Measurements from ENCODE around the gene ECI1.

Gene ECI1

GRCh38 chr16:2251296-2252111 lies at the start of gene ECI1:
ECI1 (minus strand) TSS chr16:2251587; CDS start chr16:2251566, 21 bp downstream.
- ATAC-seq: peak; percentile 88
- Mint-ChIP-seq H3K4me3 (peak within 1 kb of the TSS; percentile 87), H3K9me3 (no peaks in the 10 kb centered on the region), H3K36me3 (ENCODE audit: low read depth) (peaks cover 34% of the 10 kb centered on the region), H3K4me1 (peaks cover 15% of the 10 kb centered on the region), H3K27ac (peak within 1 kb of the TSS; percentile 88), H3K27me3 (no peaks in the 10 kb centered on the region)
- DNase-seq: peak; percentile 92

DNA sequence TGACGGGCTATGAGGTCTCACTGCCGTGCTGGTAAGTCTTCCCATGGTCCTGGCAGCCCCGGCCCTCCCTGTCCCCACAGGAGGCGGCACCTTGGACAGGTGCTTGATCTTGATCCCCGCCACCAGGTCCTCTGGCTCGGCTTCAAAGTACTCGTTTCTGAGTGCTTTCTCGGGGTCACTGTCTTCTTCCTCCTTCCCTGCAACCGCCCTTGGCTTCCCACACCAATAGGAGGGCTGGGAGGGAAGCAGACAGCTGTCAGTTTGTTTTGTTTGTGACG lies 48.5 kb upstream of the ECI1 start:
- no peaks in the 10 kb centered on the region for H3K36me3 Mint-ChIP-seq (ENCODE audit: low read depth)
- H3K4me1 Mint-ChIP-seq: no peaks in the 10 kb centered on the region
- ATAC-seq: no peak
- no peaks in the 10 kb centered on the region for H3K9me3 Mint-ChIP-seq
- H3K27ac Mint-ChIP-seq: no peak overlapping the region
- H3K4me3 Mint-ChIP-seq: no peak overlapping the region
- DNase-seq: no peak
- H3K27me3 Mint-ChIP-seq: no peaks in the 10 kb centered on the region

DNA sequence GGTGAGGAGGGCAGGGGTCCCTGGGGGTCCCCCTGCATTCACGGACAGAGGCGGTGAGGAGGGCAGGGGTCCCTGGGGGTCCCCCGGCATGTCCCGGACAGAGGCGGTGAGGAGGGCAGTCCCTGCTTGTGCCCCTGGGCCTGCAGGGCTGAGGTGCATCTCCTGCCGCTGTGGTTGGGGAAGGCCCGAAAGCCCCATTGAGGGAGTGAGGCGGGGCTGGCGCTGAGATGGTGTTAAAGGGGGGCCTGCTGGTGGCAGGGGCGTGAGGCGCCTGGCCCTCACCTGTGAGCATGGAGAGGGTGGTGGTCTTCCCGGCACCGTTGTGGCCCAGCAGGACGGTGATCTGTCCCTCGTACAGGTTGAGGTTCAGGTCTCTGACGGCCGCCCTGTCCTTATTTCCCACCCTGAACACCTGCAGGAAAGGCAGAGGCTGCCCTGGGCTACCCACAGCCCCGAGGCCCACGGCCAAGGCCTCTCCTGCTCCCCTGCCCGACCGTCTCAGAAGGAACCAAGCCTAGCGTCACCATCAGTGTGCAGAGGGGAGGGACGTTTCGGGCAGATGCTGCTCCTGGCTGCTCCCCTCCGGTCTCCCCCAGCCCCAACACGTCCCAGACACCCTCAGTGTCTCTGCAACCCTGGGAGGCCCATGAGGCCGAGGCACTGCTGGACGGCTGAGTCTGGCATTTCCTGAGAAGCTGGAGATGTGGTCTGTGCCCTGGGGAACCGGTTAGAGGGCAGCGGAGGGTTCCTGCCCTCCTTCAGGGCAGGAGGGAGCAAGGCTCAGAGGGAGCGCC lies 47.9 kb upstream of the ECI1 start:
- no peaks in the 10 kb centered on the region for H3K4me1 Mint-ChIP-seq
- H3K27ac Mint-ChIP-seq: no peak overlapping the region
- no peaks in the 10 kb centered on the region for H3K36me3 Mint-ChIP-seq (ENCODE audit: low read depth)
- H3K9me3 Mint-ChIP-seq: no peaks in the 10 kb centered on the region
- ATAC-seq (no peak), DNase-seq (no peak)
- H3K27me3 Mint-ChIP-seq: no peaks in the 10 kb centered on the region
- no peak overlapping the region for H3K4me3 Mint-ChIP-seq

- no peak for DNase-seq
- Mint-ChIP-seq H3K4me1 (no peaks in the 10 kb centered on the region), H3K27me3 (no peaks in the 10 kb centered on the region), H3K9me3 (no peaks in the 10 kb centered on the region), H3K36me3 (ENCODE audit: low read depth) (no peaks in the 10 kb centered on the region), H3K4me3 (no peak overlapping the region), H3K27ac (no peak overlapping the region)
- no peak for ATAC-seq
Measured at GRCh38 chr16:2298621-2299020, 47.2 kb upstream of the ECI1 start.

DNA sequence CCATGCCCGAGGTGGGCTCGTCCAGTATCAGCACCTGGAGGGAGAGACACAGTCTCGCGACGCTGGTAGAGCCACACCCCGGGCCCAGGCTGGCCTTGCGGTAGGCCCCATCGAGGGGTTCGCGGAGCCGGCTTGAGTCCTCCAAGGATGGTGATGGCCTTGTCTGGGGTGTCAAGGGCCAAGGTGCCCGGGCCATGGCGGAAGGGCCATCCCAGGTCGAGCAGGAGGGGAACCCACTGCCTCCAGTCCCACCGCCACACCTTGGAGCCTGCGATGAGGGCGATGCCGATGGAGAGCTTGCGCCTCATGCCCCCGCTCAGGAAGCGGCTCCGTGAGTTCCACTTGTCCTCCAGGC lies 46.1 kb upstream of the ECI1 start:
- DNase-seq (no peak), ATAC-seq (no peak)
- Mint-ChIP-seq H3K4me3 (no peak overlapping the region), H3K36me3 (ENCODE audit: low read depth) (no peaks in the 10 kb centered on the region), H3K9me3 (no peaks in the 10 kb centered on the region), H3K4me1 (no peaks in the 10 kb centered on the region), H3K27ac (no peak overlapping the region), H3K27me3 (no peaks in the 10 kb centered on the region)

GRCh38 chr16:2296661-2297505 lies 45.5 kb upstream of the ECI1 start:
- Mint-ChIP-seq H3K9me3 (no peaks in the 10 kb centered on the region), H3K27ac (no peak overlapping the region), H3K27me3 (no peaks in the 10 kb centered on the region), H3K4me3 (no peak overlapping the region), H3K36me3 (ENCODE audit: low read depth) (no peaks in the 10 kb centered on the region), H3K4me1 (no peaks in the 10 kb centered on the region)
- no peak for ATAC-seq
- peak; percentile 34 for DNase-seq

DNA sequence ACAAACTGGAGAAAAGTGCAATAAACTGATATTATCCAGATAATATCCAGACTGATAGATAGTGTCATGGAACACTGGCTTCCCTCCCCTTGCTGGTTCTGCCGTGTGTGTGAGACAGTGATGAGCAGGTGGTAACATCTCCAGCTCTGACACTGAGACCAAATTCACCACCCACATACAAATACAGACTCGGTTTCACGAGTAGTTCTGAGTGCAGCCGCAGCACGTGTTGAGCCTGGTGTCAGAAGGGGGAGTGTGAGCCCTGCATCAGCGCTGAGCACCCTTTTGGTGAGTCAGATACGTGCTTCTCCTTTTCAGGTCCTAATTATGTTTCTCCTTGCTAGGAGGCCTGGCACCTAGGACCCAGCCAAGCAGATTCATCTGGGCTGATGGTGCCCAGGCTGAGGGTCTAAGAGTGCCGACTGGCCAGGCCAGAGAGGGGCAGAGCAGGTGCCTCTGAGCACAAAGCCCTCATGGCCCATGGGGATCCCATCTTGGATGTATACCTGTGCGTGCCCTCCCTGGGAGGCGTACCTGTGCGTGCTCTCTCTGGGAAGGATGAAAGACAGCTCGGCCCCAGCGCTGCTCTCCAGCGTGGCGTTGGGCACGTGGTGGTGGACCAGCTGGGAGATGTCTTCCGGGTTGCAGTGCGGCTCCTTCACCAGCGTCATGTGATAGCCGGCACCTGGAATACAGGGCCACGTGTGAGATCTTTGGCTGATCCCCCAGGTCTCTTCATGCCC lies 43.8 kb upstream of the ECI1 start:
- Mint-ChIP-seq H3K4me3 (no peak overlapping the region), H3K4me1 (no peaks in the 10 kb centered on the region), H3K27ac (no peak overlapping the region), H3K36me3 (ENCODE audit: low read depth) (no peaks in the 10 kb centered on the region), H3K9me3 (no peaks in the 10 kb centered on the region), H3K27me3 (no peaks in the 10 kb centered on the region)
- DNase-seq: no peak
- ATAC-seq: no peak

DNA sequence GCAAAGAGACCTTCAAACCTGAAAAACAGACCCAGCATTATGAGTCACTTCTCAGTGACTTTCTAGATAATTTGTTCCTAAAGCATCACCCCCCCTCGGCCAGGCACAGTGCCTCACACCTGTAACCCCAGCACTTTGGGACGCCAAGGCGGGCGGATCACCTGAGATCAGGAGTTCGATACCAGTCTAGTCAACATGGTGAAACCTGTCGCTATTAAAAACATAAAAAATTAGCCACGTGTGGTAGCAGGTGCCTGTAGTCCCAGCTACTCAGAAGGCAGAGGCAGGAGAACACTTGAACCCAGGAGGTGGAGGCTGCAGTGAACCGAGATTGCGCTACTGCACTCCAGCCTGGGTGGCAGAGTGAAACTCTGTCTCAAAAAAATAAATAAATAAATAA lies 40.8 kb upstream of the ECI1 start:
- Mint-ChIP-seq H3K4me1 (no peaks in the 10 kb centered on the region), H3K27me3 (no peaks in the 10 kb centered on the region)

GRCh38 chr16:2289282-2289681 lies 37.9 kb upstream of the ECI1 start:
- no peak overlapping the region for H3K4me3 Mint-ChIP-seq
- ATAC-seq (no peak), DNase-seq (no peak)
- H3K9me3 Mint-ChIP-seq: no peaks in the 10 kb centered on the region
- no peaks in the 10 kb centered on the region for H3K36me3 Mint-ChIP-seq (ENCODE audit: low read depth)
- H3K4me1 Mint-ChIP-seq: no peaks in the 10 kb centered on the region
- H3K27me3 Mint-ChIP-seq: no peaks in the 10 kb centered on the region
- no peak overlapping the region for H3K27ac Mint-ChIP-seq

More for the DNA sequence above, 40.8 kb upstream of the ECI1 start:
- Mint-ChIP-seq H3K36me3 (ENCODE audit: low read depth) (no peaks in the 10 kb centered on the region), H3K27ac (no peak overlapping the region), H3K9me3 (no peaks in the 10 kb centered on the region), H3K4me3 (no peak overlapping the region)
- DNase-seq (no peak), ATAC-seq (no peak)

GRCh38 chr16:2288726-2289125 lies 37.3 kb upstream of the ECI1 start:
- Mint-ChIP-seq H3K9me3 (no peaks in the 10 kb centered on the region), H3K4me3 (no peak overlapping the region), H3K27ac (no peak overlapping the region), H3K36me3 (ENCODE audit: low read depth) (no peaks in the 10 kb centered on the region), H3K4me1 (no peaks in the 10 kb centered on the region), H3K27me3 (no peaks in the 10 kb centered on the region)
- no peak for DNase-seq
- no peak for ATAC-seq

DNA sequence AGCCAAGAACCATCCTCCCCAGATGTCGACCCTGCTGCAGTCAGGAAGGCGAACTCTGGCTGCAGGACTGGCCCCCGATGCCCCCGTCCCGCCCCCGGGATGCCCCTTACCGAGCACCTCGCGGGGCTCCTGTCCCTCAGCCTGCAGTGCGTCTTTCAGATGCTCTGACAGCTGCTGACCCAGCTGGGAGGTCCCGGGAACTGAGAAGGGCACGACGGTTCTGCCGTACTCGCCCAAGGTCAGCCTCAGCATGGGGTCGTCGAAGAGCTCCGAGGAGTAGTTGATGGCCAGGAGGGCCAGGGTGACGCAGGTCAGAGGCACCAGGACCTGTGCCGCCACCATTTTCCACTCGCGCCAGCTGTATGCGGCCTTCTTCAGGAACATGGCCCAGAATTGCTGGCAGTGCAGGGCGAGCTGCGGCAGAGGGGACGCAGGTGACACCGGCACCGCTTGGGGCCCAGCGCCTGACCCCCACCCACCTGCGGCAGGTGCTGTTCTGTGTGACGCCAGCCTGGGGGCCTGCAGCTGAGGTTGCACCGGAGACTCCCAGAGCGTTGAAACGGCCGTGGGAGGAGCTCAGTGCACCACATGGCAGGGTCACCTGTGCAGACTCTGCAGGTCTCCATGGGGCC lies 36.6 kb upstream of the ECI1 start:
- no peak overlapping the region for H3K27ac Mint-ChIP-seq
- H3K4me1 Mint-ChIP-seq: no peaks in the 10 kb centered on the region
- ATAC-seq: no peak
- H3K4me3 Mint-ChIP-seq: no peak overlapping the region
- no peaks in the 10 kb centered on the region for H3K27me3 Mint-ChIP-seq
- no peak for DNase-seq
- no peaks in the 10 kb centered on the region for H3K36me3 Mint-ChIP-seq (ENCODE audit: low read depth)
- no peaks in the 10 kb centered on the region for H3K9me3 Mint-ChIP-seq

DNA sequence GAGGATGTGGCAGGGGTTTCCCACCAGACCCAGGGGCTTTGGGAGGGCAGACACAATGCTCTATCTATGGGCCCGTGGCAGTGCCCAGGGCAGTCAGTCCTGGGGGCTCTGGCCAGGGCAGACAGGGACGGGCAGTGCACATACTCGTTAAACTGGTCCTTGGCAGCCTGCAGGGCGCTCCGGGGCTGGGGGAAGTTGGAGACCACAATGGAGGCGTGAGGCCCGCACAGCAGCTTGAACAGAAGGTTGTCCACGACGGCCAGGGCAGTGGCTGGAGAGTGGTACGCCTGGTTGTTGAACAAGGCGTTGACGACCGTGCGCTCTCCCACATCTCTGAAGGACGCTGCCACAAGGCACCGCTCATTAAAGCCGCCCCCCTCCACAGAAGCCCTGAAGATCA lies 35.2 kb upstream of the ECI1 start:
- no peak for ATAC-seq

GRCh38 chr16:2285731-2286191 lies 34.4 kb upstream of the ECI1 start:
- Mint-ChIP-seq H3K27ac (no peak overlapping the region), H3K27me3 (no peaks in the 10 kb centered on the region), H3K9me3 (no peaks in the 10 kb centered on the region), H3K4me1 (no peaks in the 10 kb centered on the region), H3K4me3 (no peak overlapping the region), H3K36me3 (ENCODE audit: low read depth) (no peaks in the 10 kb centered on the region)
- no peak for DNase-seq
- ATAC-seq: no peak

More for the DNA sequence above, 35.2 kb upstream of the ECI1 start:
- no peak overlapping the region for H3K4me3 Mint-ChIP-seq
- no peak overlapping the region for H3K27ac Mint-ChIP-seq
- no peaks in the 10 kb centered on the region for H3K9me3 Mint-ChIP-seq
- no peaks in the 10 kb centered on the region for H3K36me3 Mint-ChIP-seq (ENCODE audit: low read depth)
- no peak for DNase-seq
- no peaks in the 10 kb centered on the region for H3K27me3 Mint-ChIP-seq
- no peaks in the 10 kb centered on the region for H3K4me1 Mint-ChIP-seq
